ENCODE measurements around the gene REEP6.

- TF ChIP-seq POLR2A (IDR thresholded peaks at IDR 0.05) = no peak
- TF ChIP-seq, protein P1, sequence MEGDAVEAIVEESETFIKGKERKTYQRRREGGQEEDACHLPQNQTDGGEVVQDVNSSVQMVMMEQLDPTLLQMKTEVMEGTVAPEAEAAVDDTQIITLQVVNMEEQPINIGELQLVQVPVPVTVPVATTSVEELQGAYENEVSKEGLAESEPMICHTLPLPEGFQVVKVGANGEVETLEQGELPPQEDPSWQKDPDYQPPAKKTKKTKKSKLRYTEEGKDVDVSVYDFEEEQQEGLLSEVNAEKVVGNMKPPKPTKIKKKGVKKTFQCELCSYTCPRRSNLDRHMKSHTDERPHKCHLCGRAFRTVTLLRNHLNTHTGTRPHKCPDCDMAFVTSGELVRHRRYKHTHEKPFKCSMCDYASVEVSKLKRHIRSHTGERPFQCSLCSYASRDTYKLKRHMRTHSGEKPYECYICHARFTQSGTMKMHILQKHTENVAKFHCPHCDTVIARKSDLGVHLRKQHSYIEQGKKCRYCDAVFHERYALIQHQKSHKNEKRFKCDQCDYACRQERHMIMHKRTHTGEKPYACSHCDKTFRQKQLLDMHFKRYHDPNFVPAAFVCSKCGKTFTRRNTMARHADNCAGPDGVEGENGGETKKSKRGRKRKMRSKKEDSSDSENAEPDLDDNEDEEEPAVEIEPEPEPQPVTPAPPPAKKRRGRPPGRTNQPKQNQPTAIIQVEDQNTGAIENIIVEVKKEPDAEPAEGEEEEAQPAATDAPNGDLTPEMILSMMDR (IDR thresholded peaks at IDR 0.05) = no peak
Measured at GRCh38 chr19:1510807-1511206, 19.8 kb downstream of the REEP6 start.

Data from body of pancreas (tissue), 4 donors.